Activated CD4-positive, alpha-beta T cell treated with anti-CD3 and anti-CD28 coated beads, Interleukin-2, Interleukin-6, amounts not matched to agents 100 ng/mL and 50 ng/mL, durations not matched to agents 16 hours and 8 hours (primary cell): ENCODE measurements around the gene CILP2.

ENCODE experiments used
- DNase-seq: peaks from one replicate; pipeline ENCODE4 v3.0.0-alpha.2; 2020

The CILP2 gene

GRCh38 chr19:19547674-19548336, 9.7 kb downstream of the CILP2 start:
- no peak for DNase-seq

- DNase-seq = no peak
Observed at GRCh38 chr19:19548915-19549759, 11.1 kb downstream of the CILP2 start.

GRCh38 chr19:19549804-19550464, 11.9 kb downstream of the CILP2 start:
- DNase-seq = no peak

GRCh38 chr19:19550485-19550929, 12.4 kb downstream of the CILP2 start:
- no peak for DNase-seq

GRCh38 chr19:19550972-19551852, 13.1 kb downstream of the CILP2 start:
- no peak for DNase-seq

GRCh38 chr19:19551853-19552192, 13.8 kb downstream of the CILP2 start:
- DNase-seq = no peak

GRCh38 chr19:19552798-19553197, 14.7 kb downstream of the CILP2 start:
- DNase-seq = peak; percentile 21

- DNase-seq = no peak
Observed at GRCh38 chr19:19553670-19554069, 15.6 kb downstream of the CILP2 start.

GRCh38 chr19:19554074-19555023, 16.3 kb downstream of the CILP2 start:
- peak; percentile 74 for DNase-seq

GRCh38 chr19:19558055-19558454, 20.0 kb downstream of the CILP2 start:
- DNase-seq = no peak

GRCh38 chr19:19558636-19559035, 20.6 kb downstream of the CILP2 start:
- no peak for DNase-seq

GRCh38 chr19:19559931-19560330, 21.9 kb downstream of the CILP2 start:
- DNase-seq = no peak

GRCh38 chr19:19561946-19562664, 24.0 kb downstream of the CILP2 start:
- no peak for DNase-seq

- peak; percentile 20 for DNase-seq
Observed at GRCh38 chr19:19562665-19563347, 24.7 kb downstream of the CILP2 start.

- no peak for DNase-seq
Observed at GRCh38 chr19:19563348-19563848, 25.3 kb downstream of the CILP2 start.

GRCh38 chr19:19566306-19566705, 28.2 kb downstream of the CILP2 start:
- DNase-seq = no peak

GRCh38 chr19:19567391-19567790, 29.3 kb downstream of the CILP2 start:
- DNase-seq = no peak

GRCh38 chr19:19568802-19569756, 31.0 kb downstream of the CILP2 start:
- DNase-seq = no peak

- DNase-seq = no peak
Observed at GRCh38 chr19:19570571-19570970, 32.5 kb downstream of the CILP2 start.
